DMS114 treated with DMSO at 0.1 percent for 48 hours (cell line): ENCODE data around the gene CNOT11.
"Not testable (repeated sequence)": the region's sequence is repeated elsewhere in the genome, so short reads cannot be mapped to it uniquely, and the experiment has no call there.

Experiments
- DNase-seq: peaks from one replicate; lab custom pipeline; 2025; ENCODE audit not compliant: unreplicated experiment; lab: John Stamatoyannopoulos, UW

CNOT11 gene

GRCh38 chr2:101308432-101309210, 55.9 kb downstream of the CNOT11 start, which contains the start of gene RNF149:
RNF149 (minus strand) TSS chr2:101308701; CDS start chr2:101308588, 113 bp downstream.
- DNase-seq = peak; percentile 71

- DNase-seq = no peak
These were observed 57.6 kb downstream of the CNOT11 start for GRCh38 chr2:101310090-101310833.

- no peak for DNase-seq
These were observed 58.4 kb downstream of the CNOT11 start for GRCh38 chr2:101310834-101311695.

GRCh38 chr2:101311696-101312017, 59.0 kb downstream of the CNOT11 start:
- DNase-seq = no peak

GRCh38 chr2:101316568-101316967, 63.9 kb downstream of the CNOT11 start:
- not testable (repeated sequence) for DNase-seq
